PFSK-1 (cell line): ENCODE results near the gene C5.

ENCODE experiments used
- POLR2AphosphoS5 ChIP-seq: IDR thresholded peaks from 2 replicates; pipeline ENCODE4 v1.6.1; 2012; ENCODE audit warnings: low read depth, mild to moderate bottlenecking, control low read depth, low read length, moderate library complexity
- REST ChIP-seq, 2 experiments: IDR thresholded peaks; 2 replicates each; pipeline versions ENCODE4 v1.6.1 to v1.8.0; 2011 to 2012; ENCODE audit warnings: low read depth in 2 of 2, low read length in 2 of 2, control low read depth in 1 of 2, inconsistent platforms in 1 of 2, mild to moderate bottlenecking in 1 of 2, moderate library complexity in 1 of 2; ENCODE audit not compliant: insufficient read depth in 1 of 2
- TAF1 ChIP-seq: IDR thresholded peaks from 2 replicates; pipeline ENCODE4 v1.6.1; 2012; ENCODE audit warnings: low read length, control low read depth, borderline replicate concordance; ENCODE audit not compliant: insufficient read depth

GRCh38 chr9:121071370-121071755, 21.3 kb upstream of the C5 start:
- no peak for TF ChIP-seq TAF1
- no peak for TF ChIP-seq REST (IDR thresholded peaks at IDR 0.05; ENCODE audit: insufficient read depth in 1 of 2, low read depth in 2 of 2, low read length in 2 of 2)
- TF ChIP-seq POLR2AphosphoS5: no peak
